PC-9 (cell line): ENCODE measurements around the gene RAD50. TPM values are rescaled to one million over a fixed set of nuclear protein-coding genes. Genes with fewer than 3 reads are reported as not detected.

Source experiments
- BruUV-seq: library from RNA; stranded (reverse); fragments of 400-500 nt; replicated peaks from 2 replicates; lab custom pipeline; 2021; lab: Mats Ljungman, UMichigan
- CTCF ChIA-PET: fragments of 300-600 bp; sonication (Branson Sonifier 250); formaldehyde crosslinking; loops from one replicate; lab custom pipeline; 2022; ENCODE audit warnings: antibody characterized with exemption; lab: Charles Lee
- POLR2A ChIA-PET: fragments of 300-600 bp; sonication (Branson Sonifier 250); formaldehyde crosslinking; loops from one replicate; lab custom pipeline; 2022; ENCODE audit warnings: antibody characterized with exemption; ENCODE audit not compliant: unreplicated experiment; lab: Charles Lee
- DNase-seq, 2 experiments: peaks; one replicate each; pipeline versions ENCODE4 v3.0.0 to v3.0.0-alpha.2; 2015 to 2022; ENCODE audit warnings: mixed read lengths in 1 of 2
- H2AFZ ChIP-seq: fragments of 200-600 bp; sonication (generic); 2 replicates; pipeline ENCODE4 v1.8.1; 2017; ENCODE audit warnings: antibody characterized with exemption
- H3F3A ChIP-seq: fragments of 200-600 bp; sonication (generic); 2 replicates; pipeline ENCODE4 v1.8.1; 2017; ENCODE audit warnings: antibody characterized with exemption, mild to moderate bottlenecking, low read depth; ENCODE audit not compliant: insufficient read depth
- H3K27ac ChIP-seq: fragments of 200-600 bp; sonication (generic); 2 replicates; pipeline ENCODE4 v1.6.1; 2016; ENCODE audit warnings: mixed run types
- H3K27me3 ChIP-seq: fragments of 200-600 bp; sonication (generic); 2 replicates; pipeline ENCODE4 v1.6.1; 2016; ENCODE audit warnings: low read depth, mixed run types; ENCODE audit not compliant: insufficient read depth
- H3K36me3 ChIP-seq: fragments of 200-600 bp; sonication (generic); 2 replicates; pipeline ENCODE4 v1.6.1; 2016; ENCODE audit warnings: low read depth, mixed run types
- H3K4me1 ChIP-seq: fragments of 200-600 bp; sonication (generic); replicated peaks from 2 replicates; pipeline ENCODE4 v1.6.1; 2016; ENCODE audit warnings: mixed run types; ENCODE audit not compliant: insufficient read depth
- H3K4me2 ChIP-seq: fragments of 200-600 bp; sonication (generic); 2 replicates; pipeline ENCODE4 v1.6.1; 2017; ENCODE audit warnings: mixed run types
- H3K4me3 ChIP-seq: fragments of 200-600 bp; sonication (generic); 2 replicates; pipeline ENCODE4 v1.6.1; 2016; ENCODE audit warnings: mixed run types
- H3K79me2 ChIP-seq: fragments of 200-600 bp; sonication (generic); 2 replicates; pipeline ENCODE4 v1.6.1; 2017; ENCODE audit warnings: low read depth, mixed run types
- H3K9me2 ChIP-seq: fragments of 200-600 bp; sonication (generic); 2 replicates; pipeline ENCODE4 v1.8.1; 2017; ENCODE audit warnings: mild to moderate bottlenecking; ENCODE audit not compliant: insufficient read depth
- H3K9me3 ChIP-seq: fragments of 200-600 bp; sonication (generic); 2 replicates; pipeline ENCODE4 v1.8.1; 2016; ENCODE audit warnings: low read depth; ENCODE audit not compliant: insufficient read depth
- H4K20me1 ChIP-seq: fragments of 200-600 bp; sonication (generic); 2 replicates; pipeline ENCODE4 v1.8.1; 2017; ENCODE audit not compliant: insufficient read depth
- EZH2 ChIP-seq: fragments of 200-600 bp; sonication (generic); IDR thresholded peaks from 2 replicates; pipeline ENCODE4 v1.8.0; 2017; ENCODE audit warnings: antibody characterized with exemption, low read depth
- intact Hi-C: fragments of 100-400 bp; cut with micrococcal nuclease; formaldehyde crosslinking; loops from one replicate; pipeline ENCODE4 v1.10.0; 2022; ENCODE audit not compliant: unreplicated experiment
- total RNA-seq: library from RNA; stranded (reverse); gene quantifications from 2 replicates; pipeline ENCODE4 v1.2.3, GENCODE V29; 2021
- TF ChIP-seq, protein P1 (sequence below): fragments of 200-600 bp; sonication (generic); conservative IDR thresholded peaks from 2 replicates; pipeline ENCODE4 v1.6.1; 2017; ENCODE audit warnings: mixed run types, antibody characterized with exemption, mild to moderate bottlenecking, moderate library complexity

RAD50 gene
- total RNA-seq, 1 experiment from 2014 or later, result 42.2 TPM

- Histone ChIP-seq H4K20me1 (no peaks in the 10 kb centered on the region), H3F3A (no peaks in the 10 kb centered on the region), H3K9me2 (no peaks in the 10 kb centered on the region), H3K79me2 (no peaks in the 10 kb centered on the region), H3K4me3 (no peak overlapping the region), H3K4me2 (no peak overlapping the region), H2AFZ (no peak overlapping the region), H3K27me3 (no peaks in the 10 kb centered on the region), H3K4me1 (no peaks in the 10 kb centered on the region), H3K9me3 (no peaks in the 10 kb centered on the region), H3K27ac (no peak overlapping the region), H3K36me3 (no peaks in the 10 kb centered on the region)
- ChIA-PET CTCF (no interaction called here), POLR2A (no interaction called here)
- BruUV-seq, result no TSS peak
- TF ChIP-seq, protein P1, sequence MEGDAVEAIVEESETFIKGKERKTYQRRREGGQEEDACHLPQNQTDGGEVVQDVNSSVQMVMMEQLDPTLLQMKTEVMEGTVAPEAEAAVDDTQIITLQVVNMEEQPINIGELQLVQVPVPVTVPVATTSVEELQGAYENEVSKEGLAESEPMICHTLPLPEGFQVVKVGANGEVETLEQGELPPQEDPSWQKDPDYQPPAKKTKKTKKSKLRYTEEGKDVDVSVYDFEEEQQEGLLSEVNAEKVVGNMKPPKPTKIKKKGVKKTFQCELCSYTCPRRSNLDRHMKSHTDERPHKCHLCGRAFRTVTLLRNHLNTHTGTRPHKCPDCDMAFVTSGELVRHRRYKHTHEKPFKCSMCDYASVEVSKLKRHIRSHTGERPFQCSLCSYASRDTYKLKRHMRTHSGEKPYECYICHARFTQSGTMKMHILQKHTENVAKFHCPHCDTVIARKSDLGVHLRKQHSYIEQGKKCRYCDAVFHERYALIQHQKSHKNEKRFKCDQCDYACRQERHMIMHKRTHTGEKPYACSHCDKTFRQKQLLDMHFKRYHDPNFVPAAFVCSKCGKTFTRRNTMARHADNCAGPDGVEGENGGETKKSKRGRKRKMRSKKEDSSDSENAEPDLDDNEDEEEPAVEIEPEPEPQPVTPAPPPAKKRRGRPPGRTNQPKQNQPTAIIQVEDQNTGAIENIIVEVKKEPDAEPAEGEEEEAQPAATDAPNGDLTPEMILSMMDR, result no peak
- TF ChIP-seq EZH2, result no peak
- DNase-seq, result no peak
- intact Hi-C loops, result no loop called here
Measured at GRCh38 chr5:132658381-132659302, 101.9 kb downstream of the RAD50 start.

- no peaks in the 10 kb centered on the region for H3F3A ChIP-seq
- no peaks in the 10 kb centered on the region for H3K79me2 ChIP-seq
- ChIA-PET POLR2A (no interaction called here), CTCF (interaction anchor here (0.6 kb wide), 1 partner anchor 160 kb away, joined by 19 read pairs; no protein-coding TSS in a partner anchor)
- H3K4me2 ChIP-seq, result no peak overlapping the region
- TF ChIP-seq, protein P1, result no peak
- TF ChIP-seq EZH2, result no peak
- no peak for DNase-seq
- intact Hi-C loops, result no loop called here
- H4K20me1 ChIP-seq, result no peaks in the 10 kb centered on the region
- no peaks in the 10 kb centered on the region for H3K36me3 ChIP-seq
- H3K4me1 ChIP-seq, result no peaks in the 10 kb centered on the region
- H3K9me2 ChIP-seq, result no peaks in the 10 kb centered on the region
- H2AFZ ChIP-seq, result no peak overlapping the region
- no peak overlapping the region for H3K27ac ChIP-seq
- no TSS peak for BruUV-seq
- H3K4me3 ChIP-seq, result no peak overlapping the region
- H3K9me3 ChIP-seq, result no peaks in the 10 kb centered on the region
- H3K27me3 ChIP-seq, result no peaks in the 10 kb centered on the region
Measured at GRCh38 chr5:132659598-132660493, 103.1 kb downstream of the RAD50 start.

DNA sequence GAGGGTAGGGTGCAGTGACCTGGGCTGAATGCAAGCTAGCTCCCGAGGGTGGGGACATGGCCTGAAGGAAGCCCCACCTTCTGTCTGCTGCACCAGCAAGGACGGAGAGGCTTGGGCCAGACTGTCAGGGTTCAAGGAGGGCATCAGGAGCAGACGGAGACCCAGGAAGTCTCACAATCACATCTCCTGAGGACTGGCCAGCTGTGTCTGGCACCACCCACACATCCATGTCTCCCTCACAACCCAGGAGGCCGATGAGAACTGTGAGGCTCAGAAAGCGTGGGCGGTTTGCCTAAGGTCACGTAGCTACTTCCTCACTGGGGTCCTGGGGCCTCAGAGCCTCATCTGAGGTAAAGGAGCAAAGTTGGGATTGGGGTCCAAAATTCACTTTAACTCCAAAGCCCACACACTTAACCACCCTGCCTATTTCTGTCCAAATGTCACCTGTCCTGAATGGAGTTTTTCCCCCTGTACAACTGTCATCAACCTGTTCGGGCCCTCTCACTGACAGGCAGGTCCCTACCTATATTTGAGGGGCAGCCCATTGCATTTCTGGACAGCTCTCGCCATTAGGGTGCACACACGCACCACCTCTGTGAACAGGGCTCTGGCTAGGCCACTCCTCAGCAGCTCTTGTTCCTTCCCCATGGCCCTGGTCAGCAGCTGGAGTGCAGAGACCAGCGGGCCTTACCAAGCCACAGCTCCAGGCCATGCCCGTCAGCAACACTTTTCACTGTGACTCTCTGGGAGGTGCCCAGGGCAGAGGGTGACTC, 104.6 kb downstream of the RAD50 start:
- no TSS peak for BruUV-seq

More for the DNA sequence above, 104.6 kb downstream of the RAD50 start:
- Histone ChIP-seq H3K4me3 (no peak overlapping the region), H3K27ac (no peak overlapping the region), H3K36me3 (no peaks in the 10 kb centered on the region), H2AFZ (no peak overlapping the region), H4K20me1 (no peaks in the 10 kb centered on the region), H3K79me2 (no peaks in the 10 kb centered on the region), H3K4me1 (no peaks in the 10 kb centered on the region), H3F3A (no peaks in the 10 kb centered on the region), H3K9me2 (no peaks in the 10 kb centered on the region), H3K9me3 (no peaks in the 10 kb centered on the region), H3K4me2 (no peak overlapping the region), H3K27me3 (no peaks in the 10 kb centered on the region)
- intact Hi-C loops, result no loop called here
- ChIA-PET POLR2A (no interaction called here), CTCF (no interaction called here)
- no peak for TF ChIP-seq EZH2
- TF ChIP-seq, protein P1, result no peak
- no peak for DNase-seq
